ENCODE data around the gene FER. TPM values are rescaled to one million over a fixed set of nuclear protein-coding genes. Genes with fewer than 3 reads are reported as not detected.
"Not testable (repeated sequence)": the region's sequence is repeated elsewhere in the genome, so short reads cannot be mapped to it uniquely, and the experiment has no call there.

The FER gene
- total and polyA plus RNA-seq, 7 donors, result 1.2 to 36.7 (median 24.2) TPM

- intact Hi-C loops (cut with DNase I), result no loop called here
- no peak overlapping the region for H3K27ac ChIP-seq
- no peak for DNase-seq
- no peak overlapping the region for H3K4me3 ChIP-seq
- H3K36me3 ChIP-seq, result peaks cover 0 to 4% (median 0%) of the 10 kb centered on the region in 4 donors
- 73 to 76% methylated on average over 1 of the region's 1 CpG for WGBS, 2 donors
- no peaks in the 10 kb centered on the region for H3K27me3 ChIP-seq
- TF ChIP-seq POLR2AphosphoS5 (IDR thresholded peaks at IDR 0.05) (no peak), POLR2A (IDR thresholded peaks at IDR 0.05) (no peak), EP300 (IDR thresholded peaks at IDR 0.05) (no peak), CTCF (IDR thresholded peaks at IDR 0.05) (no peak)
- H3K4me1 ChIP-seq, result peaks cover 0 to 13% (median 5%) of the 10 kb centered on the region in 4 donors
- H3K9me3 ChIP-seq, result no peaks in the 10 kb centered on the region
These were observed 24.9 kb downstream of the FER start for GRCh38 chr5:108772626-108773025.

GRCh38 chr5:108773330-108773729 is 25.6 kb downstream of the FER start:
- H3K27me3 ChIP-seq, result no peaks in the 10 kb centered on the region
- intact Hi-C loops (cut with DNase I), result no loop called here
- H3K36me3 ChIP-seq, result peaks cover 0 to 4% (median 0%) of the 10 kb centered on the region in 4 donors
- 97 to 100% methylated on average over 2 of the region's 2 CpGs for WGBS, 2 donors
- no peak overlapping the region for H3K4me3 ChIP-seq
- no peak overlapping the region for H3K27ac ChIP-seq
- no peak for DNase-seq
- TF ChIP-seq POLR2AphosphoS5 (IDR thresholded peaks at IDR 0.05) (no peak), EP300 (IDR thresholded peaks at IDR 0.05) (no peak), CTCF (IDR thresholded peaks at IDR 0.05) (no peak), POLR2A (IDR thresholded peaks at IDR 0.05) (no peak)
- H3K4me1 ChIP-seq, result peaks cover 0 to 13% (median 5%) of the 10 kb centered on the region in 4 donors
- no peaks in the 10 kb centered on the region for H3K9me3 ChIP-seq

- H3K4me3 ChIP-seq; DNase-seq; H3K27ac ChIP-seq; H3K9me3 ChIP-seq; intact Hi-C loops (cut with DNase I); H3K27me3 ChIP-seq; H3K36me3 ChIP-seq: not testable (repeated sequence)
- 92 to 94% methylated on average over 2 of the region's 2 CpGs for WGBS, 2 donors
- H3K4me1 ChIP-seq, result peaks cover 0 to 13% (median 3%) of the 10 kb centered on the region in 4 donors
These were observed 26.4 kb downstream of the FER start for GRCh38 chr5:108774079-108774478.

- H3K27me3 ChIP-seq; DNase-seq; H3K9me3 ChIP-seq; H3K4me3 ChIP-seq; H3K36me3 ChIP-seq; intact Hi-C loops (cut with DNase I); H3K27ac ChIP-seq: not testable (repeated sequence)
- WGBS, 2 donors, result 92 to 97% methylated on average over 3 of the region's 3 CpGs
- peaks cover 0 to 14% (median 11%) of the 10 kb centered on the region in 4 donors for H3K4me1 ChIP-seq
These were observed 29.9 kb downstream of the FER start for GRCh38 chr5:108777582-108777981.

GRCh38 chr5:108784577-108784976 is 36.9 kb downstream of the FER start:
- H3K9me3 ChIP-seq; H3K27ac ChIP-seq; intact Hi-C loops (cut with DNase I); H3K36me3 ChIP-seq; H3K27me3 ChIP-seq; H3K4me3 ChIP-seq; DNase-seq: not testable (repeated sequence)
- H3K4me1 ChIP-seq, result peaks cover 0 to 45% (median 43%) of the 10 kb centered on the region in 4 donors
- WGBS, 2 donors, result 95 to 98% methylated on average over 4 of the region's 4 CpGs

GRCh38 chr5:108786806-108787483 is 39.2 kb downstream of the FER start:
- Histone ChIP-seq H3K27me3 (no peaks in the 10 kb centered on the region), H3K9me3 (no peaks in the 10 kb centered on the region), H3K4me1 (peaks cover 0 to 37% (median 36%) of the 10 kb centered on the region in 4 donors), H3K4me3 (no peak overlapping the region), H3K27ac (no peak overlapping the region), H3K36me3 (peaks cover 0 to 3% (median 0%) of the 10 kb centered on the region in 4 donors)
- TF ChIP-seq EP300 (IDR thresholded peaks at IDR 0.05) (no peak), POLR2A (IDR thresholded peaks at IDR 0.05) (no peak), POLR2AphosphoS5 (IDR thresholded peaks at IDR 0.05) (no peak), CTCF (IDR thresholded peaks at IDR 0.05) (no peak)
- intact Hi-C loops (cut with DNase I), result no loop called here
- 90 to 95% methylated on average over 12 of the region's 12 CpGs for WGBS, 2 donors
- DNase-seq, result no peak
